ENCODE measurements around the gene FRMD5.

GRCh38 chr15:43912208-43912607 lies 282.9 kb downstream of the FRMD5 start:
- TF ChIP-seq CTCF (IDR thresholded peaks at IDR 0.05; ENCODE audit: poor library complexity) (no peak), EZH2 (IDR thresholded peaks at IDR 0.05; ENCODE audit: borderline replicate concordance) (no peak), EZH2phosphoT487 (IDR thresholded peaks at IDR 0.05; ENCODE audit: low read depth, severe bottlenecking, unreplicated experiment) (no peak)
